ENCODE results near the gene PRMT7.

The PRMT7 gene

GRCh38 chr16:68399456-68399855 is 88.6 kb downstream of the PRMT7 start:
- no peak for DNase-seq

GRCh38 chr16:68400083-68400923 is 89.5 kb downstream of the PRMT7 start:
- DNase-seq: no peak

GRCh38 chr16:68400924-68401460 is 90.2 kb downstream of the PRMT7 start:
- no peak for DNase-seq

GRCh38 chr16:68401871-68402747 is 91.3 kb downstream of the PRMT7 start:
- DNase-seq: no peak

- no peak for DNase-seq
Observed at GRCh38 chr16:68402748-68403040, 91.9 kb downstream of the PRMT7 start.

GRCh38 chr16:68403177-68403576 is 92.4 kb downstream of the PRMT7 start:
- DNase-seq: no peak

GRCh38 chr16:68403704-68404103 is 92.9 kb downstream of the PRMT7 start:
- DNase-seq: no peak

- DNase-seq: no peak
Observed at GRCh38 chr16:68404736-68405345, 94.0 kb downstream of the PRMT7 start.

GRCh38 chr16:68406458-68407152 is 95.8 kb downstream of the PRMT7 start:
- DNase-seq: no peak
